ENCODE data around the gene TCP10L.
"Not testable (repeated sequence)": the region's sequence is repeated elsewhere in the genome, so short reads cannot be mapped to it uniquely, and the experiment has no call there.

Gene TCP10L

DNA sequence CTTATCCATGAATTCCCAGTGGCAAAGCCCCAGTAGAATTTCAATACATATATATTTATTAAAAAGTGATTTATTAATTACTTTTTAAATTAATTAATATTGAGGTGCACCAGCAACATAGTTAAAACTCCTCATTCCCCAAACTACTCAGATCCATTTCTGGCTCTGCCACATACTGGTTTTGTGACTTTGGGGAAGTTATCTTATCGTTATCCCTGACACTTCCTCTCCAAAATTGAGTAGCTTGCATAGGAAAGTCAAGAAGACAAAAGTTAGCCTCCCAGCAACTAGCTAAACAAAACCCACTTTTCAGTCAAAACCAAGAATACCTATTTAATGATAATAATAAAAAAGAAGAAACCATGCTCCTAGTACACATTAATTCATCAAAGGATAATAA, 35.9 kb downstream of the TCP10L start:
- DNase-seq = no peak

DNA sequence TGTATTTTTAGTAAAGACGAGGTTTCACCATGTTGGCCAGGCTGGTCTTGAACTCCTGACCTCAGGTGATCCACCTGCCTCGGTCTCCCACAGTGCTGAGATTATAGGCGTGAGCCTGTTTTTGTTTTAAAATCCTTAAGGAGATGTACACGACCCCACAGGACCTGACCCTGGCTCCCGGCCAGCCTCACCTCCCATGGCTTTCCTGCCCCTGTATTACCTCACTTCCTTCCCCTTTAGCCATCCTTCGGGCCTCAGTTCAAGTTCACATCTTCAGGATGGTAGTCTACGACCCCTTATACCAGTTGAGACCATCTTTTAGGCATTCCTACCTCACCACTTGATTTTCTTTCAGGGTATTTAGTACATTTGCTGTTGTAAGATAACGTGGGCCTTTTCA, 36.3 kb downstream of the TCP10L start:
- DNase-seq = no peak

GRCh38 chr21:32547018-32547417, 38.3 kb downstream of the TCP10L start:
- DNase-seq = no peak

- DNase-seq = no peak
Measured at GRCh38 chr21:32545948-32546441, 39.3 kb downstream of the TCP10L start.

DNA sequence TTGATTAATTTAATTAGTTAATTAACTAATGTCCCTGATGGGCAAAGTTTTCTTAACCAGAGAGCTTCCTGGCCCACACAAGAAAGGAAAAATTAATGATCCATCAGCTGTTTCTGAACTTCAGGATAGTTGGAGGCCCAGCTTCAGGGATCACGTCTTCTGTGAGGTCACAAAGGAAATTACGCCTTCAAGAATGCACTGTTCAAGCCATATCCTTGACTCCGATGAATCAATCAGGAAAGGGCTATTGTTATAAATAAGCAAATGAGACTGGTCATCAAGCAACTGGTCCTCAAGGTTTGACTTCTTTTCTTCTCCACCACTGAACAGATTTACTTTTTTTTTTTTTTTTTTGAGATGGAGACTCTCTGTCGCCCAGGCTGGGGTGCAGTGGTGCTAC, 40.6 kb downstream of the TCP10L start:
- DNase-seq = no peak

DNA sequence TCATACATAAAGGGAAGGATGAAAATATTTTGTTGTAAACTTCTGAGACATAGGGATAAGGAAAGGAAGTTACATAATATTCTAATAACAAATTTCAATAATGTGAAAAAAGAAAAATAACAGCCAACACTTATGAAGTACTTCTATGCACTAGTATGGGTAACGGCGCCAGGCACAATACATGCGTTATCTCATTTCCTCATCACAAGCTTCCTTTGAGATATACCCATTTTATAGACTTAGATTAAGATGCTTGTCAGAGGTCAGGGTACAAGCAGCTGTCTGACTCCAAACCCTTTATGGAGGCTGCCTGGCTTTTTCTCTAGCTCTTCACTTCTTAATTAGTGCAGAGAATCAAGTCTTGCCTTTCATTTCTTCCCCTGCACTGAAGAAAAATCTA, 41.3 kb downstream of the TCP10L start:
- no peak for DNase-seq

GRCh38 chr21:32543056-32543455, 42.3 kb downstream of the TCP10L start:
- not testable (repeated sequence) for DNase-seq

- no peak for DNase-seq
Measured at GRCh38 chr21:32539378-32539777, 45.9 kb downstream of the TCP10L start.

- no peak for DNase-seq
Measured at GRCh38 chr21:32538147-32538792, 47.1 kb downstream of the TCP10L start.

DNA sequence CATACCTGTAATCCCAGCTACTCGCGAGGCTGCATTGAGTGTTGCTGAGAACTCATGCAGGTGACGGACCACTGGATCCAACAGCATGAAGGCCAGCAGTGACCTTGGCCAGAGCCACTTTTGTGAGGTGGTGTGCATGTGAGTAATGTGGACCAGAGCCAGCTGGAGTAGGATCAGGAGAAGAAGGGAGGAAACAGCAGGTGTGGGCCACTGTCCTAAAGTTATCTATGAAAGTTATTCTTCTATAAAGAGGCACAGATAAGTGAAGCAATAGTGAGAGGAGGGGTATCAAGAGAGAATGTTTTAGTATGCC, 47.8 kb downstream of the TCP10L start:
- DNase-seq = no peak

DNA sequence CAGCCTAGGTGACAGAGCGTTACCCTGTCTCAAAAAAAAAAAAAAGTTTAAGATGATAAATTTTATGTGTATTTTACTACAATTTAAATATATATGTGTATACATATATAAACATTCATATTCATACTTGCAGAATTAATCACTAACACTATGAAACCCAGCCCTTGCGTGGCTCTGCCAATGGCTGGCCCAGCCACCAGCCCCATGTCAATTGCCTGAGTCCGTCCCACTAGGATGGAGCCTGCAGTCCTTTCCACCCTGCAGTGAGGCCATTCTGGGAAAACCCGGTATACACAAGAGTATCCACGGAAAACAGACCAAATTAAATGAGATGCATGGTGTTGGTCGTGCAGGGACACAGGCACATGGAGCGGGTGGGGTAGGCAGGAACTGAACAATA, 49.7 kb downstream of the TCP10L start:
- no peak for DNase-seq

GRCh38 chr21:32534113-32534512, 51.2 kb downstream of the TCP10L start:
- DNase-seq = no peak

DNA sequence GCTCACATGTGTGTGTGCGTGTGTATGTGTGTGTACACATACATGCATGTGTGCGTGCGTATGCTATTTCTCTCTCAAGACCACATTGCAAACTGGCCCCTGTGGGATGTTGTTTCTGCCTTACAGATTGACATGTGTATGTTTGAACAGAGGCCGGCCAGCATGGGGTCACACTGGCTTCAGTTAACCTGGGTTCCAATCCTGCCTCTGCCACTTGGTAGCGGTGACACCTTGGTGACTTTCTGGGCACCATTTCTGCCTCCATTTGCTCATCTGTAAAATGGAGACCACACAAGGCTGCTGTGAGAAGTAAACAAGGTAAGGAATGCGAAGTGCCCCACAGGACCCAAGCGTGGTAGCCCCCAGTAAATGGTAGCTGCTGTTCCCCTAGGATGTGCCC, 51.7 kb downstream of the TCP10L start:
- no peak for DNase-seq

DNA sequence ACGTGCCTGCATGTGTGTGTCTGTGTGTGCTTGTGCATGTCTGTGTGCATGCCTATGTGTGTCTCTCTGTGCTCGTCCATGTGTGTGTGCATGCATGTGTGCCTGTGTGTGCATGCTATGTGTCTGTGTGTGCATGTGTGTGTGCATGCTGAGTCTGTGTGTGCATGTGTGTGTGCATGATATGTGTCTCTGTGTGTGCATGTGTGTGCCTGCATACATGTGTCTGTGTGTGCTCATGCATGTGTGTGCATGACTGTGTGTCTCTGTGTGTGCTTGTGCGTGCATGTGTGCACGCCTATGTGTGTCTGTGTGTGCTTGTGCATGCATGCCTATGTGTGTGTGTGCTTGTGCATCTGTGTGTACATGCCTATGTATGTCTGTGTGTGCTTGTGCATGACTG, 52.3 kb downstream of the TCP10L start:
- DNase-seq = no peak

GRCh38 chr21:32532636-32533035, 52.7 kb downstream of the TCP10L start:
- no peak for DNase-seq

- not testable (repeated sequence) for DNase-seq
Measured at GRCh38 chr21:32531561-32531960, 53.8 kb downstream of the TCP10L start.

DNA sequence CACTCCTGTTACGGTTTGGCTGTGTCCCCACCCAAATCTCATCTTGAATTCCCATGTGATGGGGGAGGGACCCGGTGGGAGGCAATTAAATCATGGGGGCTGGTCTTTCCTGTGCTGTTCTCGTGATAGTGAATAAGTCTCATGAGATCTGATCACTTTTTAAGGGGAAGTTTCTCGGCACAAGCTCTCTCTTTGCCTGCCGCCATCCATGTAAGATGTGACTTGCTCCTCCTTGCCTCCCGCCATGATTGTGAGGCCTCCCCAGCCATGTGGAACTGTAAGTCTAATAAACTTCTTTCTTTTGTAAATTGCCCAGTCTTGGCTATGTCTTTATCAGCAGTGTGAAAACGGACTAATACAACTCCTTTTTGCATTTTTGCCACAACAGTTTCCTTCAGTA, 54.5 kb downstream of the TCP10L start:
- DNase-seq = not testable (repeated sequence)

DNA sequence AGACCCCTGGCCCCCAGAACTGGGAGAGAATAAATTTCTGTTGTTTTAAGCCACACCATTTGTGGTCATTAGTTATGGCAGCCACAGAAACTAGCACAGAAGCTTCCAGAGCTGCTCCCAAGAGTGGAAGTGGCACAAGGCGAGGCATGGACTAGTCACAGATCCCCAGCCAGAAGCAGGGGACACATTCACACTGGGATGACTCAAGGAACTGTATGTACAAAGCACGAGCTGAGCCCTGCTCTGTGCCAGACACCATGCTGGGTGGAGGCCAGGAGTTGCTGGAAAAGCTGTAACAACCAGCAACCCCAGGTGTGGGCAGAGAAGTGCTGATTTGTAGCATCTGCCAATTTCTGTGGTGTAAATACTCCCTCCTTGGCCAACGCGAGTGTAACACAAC, 55.6 kb downstream of the TCP10L start:
- DNase-seq = no peak

DNA sequence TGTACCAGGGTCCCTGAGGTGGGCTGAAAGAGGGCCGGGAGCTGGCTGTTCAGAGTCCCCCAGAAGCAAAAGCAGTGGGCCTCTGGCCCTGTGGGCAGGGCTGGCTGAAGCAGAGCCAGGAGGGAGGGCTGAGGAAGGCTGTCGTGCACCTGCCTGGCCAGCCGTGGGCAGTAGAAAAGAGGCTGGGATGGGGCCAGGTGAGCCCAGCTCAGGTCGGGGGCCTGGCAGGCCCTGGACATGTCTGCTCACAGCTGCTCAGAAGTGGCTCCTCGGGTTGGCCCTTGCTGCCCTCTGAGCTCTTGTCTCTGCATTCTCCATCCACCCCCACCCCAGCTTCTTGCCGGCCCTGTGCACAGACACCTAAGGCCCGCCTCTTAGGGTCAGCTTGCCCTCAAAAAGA, 60.0 kb downstream of the TCP10L start:
- no peak for DNase-seq

DNA sequence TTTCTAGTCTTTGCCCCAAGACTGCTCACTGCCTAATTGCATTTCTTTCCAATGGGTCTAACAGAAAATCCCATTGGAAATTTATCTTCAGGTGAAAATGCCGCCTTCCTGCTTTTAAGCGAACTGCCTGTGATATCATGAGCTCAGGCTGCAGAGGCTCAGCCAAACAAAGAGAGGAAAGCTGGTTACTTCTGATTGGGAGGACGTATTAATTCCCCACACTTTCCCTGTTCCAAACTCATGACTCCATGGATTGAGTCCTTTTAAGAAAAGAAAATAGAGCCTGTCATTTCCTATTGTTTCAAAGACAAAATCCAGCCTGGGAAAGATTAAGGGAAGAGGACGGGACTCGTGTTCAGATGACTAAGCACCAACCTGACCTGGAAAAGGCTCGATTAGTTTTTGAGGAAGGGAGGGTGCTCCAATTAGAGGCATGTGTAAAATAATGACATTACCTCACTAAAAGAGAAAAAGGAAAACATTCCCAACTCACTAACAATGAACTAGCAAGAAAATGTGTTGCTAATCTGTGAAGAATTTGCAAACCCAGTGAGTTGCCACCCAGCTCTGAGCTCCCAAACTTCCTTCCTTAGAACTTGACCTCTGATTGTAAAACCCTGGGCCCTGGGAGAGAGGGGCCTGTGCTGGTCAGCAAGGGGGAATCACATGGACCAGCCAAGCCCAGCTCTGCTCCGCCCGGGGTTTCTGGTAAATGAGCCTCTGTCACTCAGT, 61.2 kb downstream of the TCP10L start:
- DNase-seq = no peak
